Measurements from ENCODE around the gene MNDA. TPM values are rescaled to one million over a fixed set of nuclear protein-coding genes. Genes with fewer than 3 reads are reported as not detected.
"Not testable (repeated sequence)": the region's sequence is repeated elsewhere in the genome, so short reads cannot be mapped to it uniquely, and the experiment has no call there.

Gene MNDA
- total and polyA plus RNA-seq, 11 donors: 1.1 to 38.0 (median 2.3) TPM

GRCh38 chr1:158864595-158864994, 33.4 kb downstream of the MNDA start:
- no peak for TF ChIP-seq POLR2A (IDR thresholded peaks at IDR 0.05)
- TF ChIP-seq CTCF (IDR thresholded peaks at IDR 0.05): no peak
- intact Hi-C loops (cut with DNase I): no loop called here
- WGBS, 4 donors: 59 to 96% (median 71%) methylated on average over 4 to 6 of the region's 6 CpGs
- DNase-seq (no peak), ATAC-seq (no peak)
- no peaks in the 10 kb centered on the region for H3K4me1 ChIP-seq
- H3K9me3 ChIP-seq: peaks cover 0 to 12% (median 0%) of the 10 kb centered on the region in 12 donors
- H3K27me3 ChIP-seq: no peaks in the 10 kb centered on the region
- H3K4me3 ChIP-seq: no peak overlapping the region
- H3K27ac ChIP-seq: no peak overlapping the region
- no peaks in the 10 kb centered on the region for H3K36me3 ChIP-seq

- not testable (repeated sequence) for H3K4me1 ChIP-seq, H3K4me3 ChIP-seq, H3K9me3 ChIP-seq, H3K27me3 ChIP-seq, H3K36me3 ChIP-seq, DNase-seq, H3K27ac ChIP-seq, ATAC-seq
- 88 to 94% (median 90%) methylated on average over 5 of the region's 5 CpGs for WGBS, 4 donors
- intact Hi-C loops (cut with DNase I): loop anchor here in 1 of 10 donors (10.0 kb wide), 1 partner anchor 64 kb away; the partner anchor contains the start of gene PYHIN1
These were observed 39.3 kb downstream of the MNDA start for GRCh38 chr1:158870438-158870837.

GRCh38 chr1:158873141-158873540, 42.0 kb downstream of the MNDA start:
- H3K9me3 ChIP-seq: peaks cover 0 to 5% (median 0%) of the 10 kb centered on the region in 12 donors
- ATAC-seq (no peak), DNase-seq (no peak)
- H3K4me1 ChIP-seq: no peaks in the 10 kb centered on the region
- TF ChIP-seq CTCF (IDR thresholded peaks at IDR 0.05) (no peak), POLR2A (IDR thresholded peaks at IDR 0.05) (no peak)
- WGBS, 4 donors: 71 to 79% (median 74%) methylated on average over 2 of the region's 2 CpGs
- H3K27me3 ChIP-seq: no peaks in the 10 kb centered on the region
- H3K27ac ChIP-seq: no peak overlapping the region
- no peaks in the 10 kb centered on the region for H3K36me3 ChIP-seq
- intact Hi-C loops (cut with DNase I): loop anchor here in 1 of 10 donors (10.0 kb wide), 1 partner anchor 62 kb away; the partner anchor contains the start of gene PYHIN1
- H3K4me3 ChIP-seq: no peak overlapping the region

GRCh38 chr1:158893654-158894053, 62.5 kb downstream of the MNDA start:
- intact Hi-C loops (cut with DNase I): no loop called here
- H3K27ac ChIP-seq: no peak overlapping the region
- no peaks in the 10 kb centered on the region for H3K27me3 ChIP-seq
- H3K36me3 ChIP-seq: no peaks in the 10 kb centered on the region
- H3K4me3 ChIP-seq: no peak overlapping the region
- ATAC-seq (no peak), DNase-seq (no peak)
- no peak for TF ChIP-seq CTCF (IDR thresholded peaks at IDR 0.05)
- no peak for TF ChIP-seq POLR2A (IDR thresholded peaks at IDR 0.05)
- H3K4me1 ChIP-seq: no peaks in the 10 kb centered on the region
- peaks cover 0 to 17% (median 0%) of the 10 kb centered on the region in 12 donors for H3K9me3 ChIP-seq

- Histone ChIP-seq H3K9me3 (peaks cover 0 to 12% (median 0%) of the 10 kb centered on the region in 12 donors), H3K4me3 (no peak overlapping the region), H3K36me3 (no peaks in the 10 kb centered on the region), H3K27me3 (peaks cover 0 to 4% (median 0%) of the 10 kb centered on the region in 9 donors), H3K27ac (no peak overlapping the region), H3K4me1 (no peaks in the 10 kb centered on the region)
- intact Hi-C loops (cut with DNase I): no loop called here
- 78 to 94% (median 85%) methylated on average over 2 of the region's 2 CpGs; no CpG with 5 or more reads in 1 of the 4 donors for WGBS, 4 donors
- DNase-seq: no peak
- ATAC-seq: no peak
- TF ChIP-seq CTCF (IDR thresholded peaks at IDR 0.05) (no peak), POLR2A (IDR thresholded peaks at IDR 0.05) (no peak)
These were observed 67.6 kb downstream of the MNDA start for GRCh38 chr1:158898722-158899121.

Data from heart left ventricle (tissue), 16 donors.